Right renal cortex interstitium (tissue), 3 donors: Measurements from ENCODE around the gene RAD51B. TPM values are rescaled to one million over a fixed set of nuclear protein-coding genes. Genes with fewer than 3 reads are reported as not detected.
"Not testable (repeated sequence)": the region's sequence is repeated elsewhere in the genome, so short reads cannot be mapped to it uniquely, and the experiment has no call there.

Experiments
- DNase-seq, 3 donors: peaks; one replicate each; pipeline ENCODE4 v3.0.0-alpha.2; 2013; ENCODE audit warnings: low read depth in 3 of 3, low spot score in 2 of 3
- polyA plus RNA-seq, 3 donors: library from polyadenylated mRNA; unstranded; fragments of 120-200 nt; gene quantifications; one replicate each; pipeline ENCODE4 v1.2.1, GENCODE V29; 2013; ENCODE audit not compliant: insufficient read length in 3 of 3

The RAD51B gene
- polyA plus RNA-seq, 3 donors: 11.3 to 11.9 (median 11.6) TPM

DNA sequence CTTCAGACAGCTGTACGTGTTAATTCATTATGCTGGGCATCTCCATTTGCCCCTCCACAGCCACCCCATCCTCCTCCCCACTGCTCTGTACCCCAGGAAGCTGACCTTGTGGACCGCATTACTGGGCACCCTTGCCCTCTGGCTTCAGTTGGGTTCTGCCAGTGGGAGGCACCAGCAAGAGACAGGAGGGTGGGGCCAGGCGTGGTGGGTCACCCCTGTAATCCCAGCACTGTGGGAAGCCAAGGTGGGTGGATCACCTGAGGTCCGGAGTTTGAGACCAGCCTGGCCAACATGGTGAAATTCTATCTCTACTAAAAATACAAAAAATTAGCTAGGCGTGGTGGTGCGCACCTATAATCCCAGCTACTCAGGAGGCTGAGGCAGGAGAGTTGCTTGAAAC, 843.2 kb downstream of the RAD51B start:
- not testable (repeated sequence) for DNase-seq

DNA sequence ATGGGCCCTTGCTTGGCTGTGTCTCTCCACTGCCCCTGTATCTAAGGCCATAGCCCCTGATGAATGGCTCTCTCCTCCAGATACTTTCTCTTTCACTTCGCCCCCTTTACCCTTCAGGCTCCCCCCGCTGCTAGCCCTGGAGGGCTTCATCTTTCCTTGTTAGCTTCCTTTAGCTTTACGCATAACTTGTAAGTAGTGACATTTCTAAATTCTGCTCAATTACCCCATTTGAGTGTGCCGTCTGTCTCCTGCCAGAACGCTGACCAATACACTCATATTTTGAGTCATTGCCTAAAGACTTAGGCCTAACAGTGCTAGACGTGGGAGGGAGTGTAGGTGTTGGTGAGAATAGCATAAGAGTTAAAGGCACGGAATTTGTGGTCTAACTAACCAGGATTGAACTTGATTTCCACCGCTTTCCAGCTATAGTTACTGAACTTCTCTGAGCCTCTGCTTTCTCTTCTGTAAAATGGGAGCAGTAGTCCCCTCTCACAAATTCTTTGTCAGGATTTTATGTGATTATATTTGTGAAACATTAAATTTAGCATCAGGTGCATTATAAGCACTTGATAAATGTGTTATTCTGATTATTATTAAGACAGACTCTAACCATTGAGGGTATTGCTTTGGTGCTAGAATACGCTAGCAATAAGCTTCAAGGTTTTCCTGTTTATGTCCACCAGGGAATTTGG, 844.0 kb downstream of the RAD51B start:
- no peak for DNase-seq

DNA sequence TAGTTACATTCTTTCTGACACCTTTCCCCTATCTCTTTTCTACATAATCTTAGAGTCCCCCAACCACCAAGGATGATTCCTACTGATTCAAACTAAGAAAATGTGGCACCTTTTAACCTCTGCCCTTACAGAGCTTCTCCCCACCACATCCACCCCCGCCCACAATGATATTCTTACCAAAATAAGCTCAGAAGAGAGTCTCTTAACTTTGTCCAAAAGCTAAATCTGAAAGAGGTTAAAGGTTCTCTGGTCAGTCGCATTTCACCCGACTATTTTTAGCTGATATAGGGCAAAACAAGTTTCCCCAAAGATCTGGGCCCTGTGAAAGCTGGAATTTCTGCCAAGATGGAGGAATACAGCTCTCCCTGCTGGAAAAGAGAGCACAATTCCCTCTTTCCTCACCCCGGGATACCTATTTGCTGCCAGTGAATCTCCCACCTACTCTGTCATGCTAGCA, 844.7 kb downstream of the RAD51B start:
- no peak for DNase-seq

DNA sequence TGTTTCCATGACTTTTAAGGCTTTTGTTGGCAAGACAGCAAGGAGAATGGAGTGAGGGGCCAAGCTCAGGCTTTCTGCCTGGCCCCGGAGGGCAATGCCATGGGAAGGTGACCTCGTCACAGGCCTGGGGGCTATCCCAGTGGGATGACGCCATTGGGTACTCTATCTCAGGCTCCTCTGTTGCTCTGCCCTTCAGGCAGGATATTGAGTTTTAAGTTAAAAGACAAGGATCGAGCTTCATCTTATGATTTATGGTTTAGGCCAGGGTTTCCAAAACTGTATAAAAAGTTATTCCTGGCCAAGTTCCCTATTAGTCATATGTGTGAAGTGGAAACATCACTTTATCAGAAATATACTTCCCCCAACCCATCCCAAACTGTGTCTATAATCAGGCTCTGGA, 845.6 kb downstream of the RAD51B start:
- no peak for DNase-seq

DNA sequence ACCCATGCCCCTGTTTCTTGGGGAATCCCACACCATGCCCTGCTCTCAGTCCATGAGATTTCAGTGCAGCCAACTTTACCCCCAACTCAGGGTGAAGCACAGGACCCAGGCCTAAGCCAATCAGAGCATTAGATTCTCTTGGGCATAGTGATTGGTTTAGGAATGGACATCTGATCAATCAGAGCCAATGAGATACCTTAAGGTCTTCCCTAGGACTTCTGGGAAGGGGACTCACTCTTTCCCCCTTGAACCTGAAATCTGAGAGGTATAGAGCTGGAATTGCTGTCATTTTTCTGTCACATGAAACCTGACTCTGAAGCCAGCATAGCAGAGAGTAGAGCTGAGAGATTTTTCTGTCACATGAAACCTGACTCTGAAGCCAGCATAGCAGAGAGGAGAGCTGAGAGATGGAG, 846.2 kb downstream of the RAD51B start:
- no peak for DNase-seq

DNA sequence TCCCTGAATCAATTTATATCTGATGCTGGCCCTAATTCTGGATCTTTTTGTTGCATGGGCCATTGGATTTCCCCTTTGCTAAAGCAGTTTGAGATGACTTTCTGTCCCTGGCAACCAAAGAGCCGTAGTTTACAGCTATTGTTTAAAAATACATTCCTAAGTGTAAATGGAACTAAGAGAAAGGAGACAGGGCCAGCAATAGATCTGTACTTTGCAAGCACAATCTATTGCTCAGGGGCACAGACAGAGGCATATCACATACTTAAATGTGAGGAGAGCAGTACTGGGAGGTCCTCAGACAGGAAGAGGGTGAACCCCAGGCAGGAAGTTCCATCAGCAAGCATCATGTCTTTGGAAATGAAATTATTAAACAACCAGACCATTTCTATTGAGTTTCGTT, 846.7 kb downstream of the RAD51B start:
- no peak for DNase-seq

DNA sequence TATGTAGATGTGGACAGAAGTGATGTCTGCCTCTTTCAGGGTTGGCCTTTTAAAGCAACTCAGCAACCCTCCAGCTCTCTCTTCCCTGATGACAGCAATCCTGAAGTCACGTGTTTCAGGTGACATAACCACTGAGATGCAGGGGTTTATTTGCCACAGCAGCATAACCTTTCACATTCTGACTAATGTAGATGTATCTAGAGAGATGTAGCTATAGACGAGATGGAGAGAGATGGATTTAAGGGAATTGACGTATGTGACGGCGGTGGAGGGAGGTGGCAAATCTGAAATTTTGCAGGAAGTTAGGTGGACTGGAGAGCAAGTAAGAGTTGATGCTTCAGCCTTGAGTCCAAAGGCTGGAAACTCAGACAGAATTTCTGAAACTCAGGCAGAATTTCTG, 847.3 kb downstream of the RAD51B start:
- DNase-seq: no peak

DNA sequence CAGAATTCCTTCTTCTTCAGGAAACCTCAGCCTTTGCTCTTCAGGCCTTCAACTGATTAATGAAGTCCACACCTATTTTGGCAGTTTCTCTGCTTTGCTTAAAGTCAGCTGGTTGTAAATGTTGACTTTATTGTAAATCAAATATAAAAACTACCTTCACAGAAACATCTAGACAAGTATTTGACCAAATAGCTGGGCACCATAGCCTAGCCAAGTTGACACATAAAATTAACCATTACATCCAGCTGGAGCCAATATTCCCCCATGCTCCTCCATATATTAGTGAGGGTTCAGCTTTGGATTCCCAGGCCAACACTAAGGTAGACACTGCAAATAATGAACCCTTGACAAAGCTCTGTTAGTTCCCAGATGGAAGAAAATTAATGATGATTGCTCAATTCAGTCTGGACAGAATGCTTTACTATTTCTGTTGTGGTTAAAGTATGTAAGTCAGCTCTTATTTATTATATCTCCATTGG, 847.8 kb downstream of the RAD51B start:
- DNase-seq: no peak

DNA sequence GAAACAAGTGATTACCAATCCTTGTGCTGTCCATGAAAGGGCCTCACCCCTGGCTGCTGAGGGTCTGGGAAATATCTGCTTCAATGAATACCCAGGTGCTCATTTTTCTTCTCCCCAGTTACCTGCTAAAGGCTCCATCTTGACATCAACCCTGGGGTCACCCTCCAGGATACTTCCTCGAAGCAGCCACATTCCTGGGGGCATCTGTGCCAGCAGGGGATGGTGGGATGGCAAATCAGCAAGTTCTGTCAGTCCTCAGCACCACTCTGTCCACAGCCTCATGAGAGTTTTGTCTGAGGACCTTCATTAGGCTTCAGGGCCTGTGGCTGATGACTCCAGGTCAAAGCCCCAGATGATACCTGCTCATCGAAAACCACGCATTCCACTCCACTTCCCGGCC, 848.4 kb downstream of the RAD51B start:
- no peak for DNase-seq

DNA sequence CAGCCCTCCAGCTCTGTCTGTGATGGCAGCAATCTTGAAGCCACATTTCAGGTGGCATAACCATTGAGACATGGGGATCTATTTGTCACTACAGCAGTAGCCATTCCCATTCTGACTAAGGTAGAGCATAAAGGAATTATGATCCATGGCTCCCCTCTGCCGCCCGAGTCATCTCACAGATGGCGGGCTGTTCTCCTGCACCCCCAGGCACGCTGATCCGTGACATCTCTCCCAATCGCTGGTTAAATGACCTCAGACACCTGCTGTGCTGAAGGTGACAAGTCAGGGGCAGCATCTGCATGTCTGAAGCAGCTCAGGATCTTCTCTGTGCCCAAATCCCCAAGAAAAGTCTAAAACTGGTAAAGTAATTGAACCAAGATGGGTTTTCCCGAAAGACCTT, 849.0 kb downstream of the RAD51B start:
- DNase-seq: no peak

DNA sequence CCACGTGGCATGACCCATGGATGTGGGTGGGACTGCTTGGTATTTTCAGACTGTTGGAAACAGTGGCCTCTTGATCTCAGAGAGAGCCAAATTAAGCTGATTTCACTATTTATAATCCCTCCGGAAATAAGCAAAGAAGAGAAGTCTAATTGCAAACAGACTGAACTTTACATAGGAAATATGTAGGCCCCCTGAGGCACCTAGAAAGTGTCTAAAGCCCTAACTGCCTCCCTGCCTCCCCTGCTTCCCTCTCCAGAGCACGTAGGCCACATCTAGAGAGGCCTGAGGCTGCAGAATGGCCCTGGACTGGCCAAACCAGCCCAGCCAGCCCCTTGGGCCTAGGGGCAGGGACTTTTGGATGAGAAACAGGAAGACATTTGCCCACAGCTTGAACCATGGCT, 849.5 kb downstream of the RAD51B start:
- DNase-seq: no peak

DNA sequence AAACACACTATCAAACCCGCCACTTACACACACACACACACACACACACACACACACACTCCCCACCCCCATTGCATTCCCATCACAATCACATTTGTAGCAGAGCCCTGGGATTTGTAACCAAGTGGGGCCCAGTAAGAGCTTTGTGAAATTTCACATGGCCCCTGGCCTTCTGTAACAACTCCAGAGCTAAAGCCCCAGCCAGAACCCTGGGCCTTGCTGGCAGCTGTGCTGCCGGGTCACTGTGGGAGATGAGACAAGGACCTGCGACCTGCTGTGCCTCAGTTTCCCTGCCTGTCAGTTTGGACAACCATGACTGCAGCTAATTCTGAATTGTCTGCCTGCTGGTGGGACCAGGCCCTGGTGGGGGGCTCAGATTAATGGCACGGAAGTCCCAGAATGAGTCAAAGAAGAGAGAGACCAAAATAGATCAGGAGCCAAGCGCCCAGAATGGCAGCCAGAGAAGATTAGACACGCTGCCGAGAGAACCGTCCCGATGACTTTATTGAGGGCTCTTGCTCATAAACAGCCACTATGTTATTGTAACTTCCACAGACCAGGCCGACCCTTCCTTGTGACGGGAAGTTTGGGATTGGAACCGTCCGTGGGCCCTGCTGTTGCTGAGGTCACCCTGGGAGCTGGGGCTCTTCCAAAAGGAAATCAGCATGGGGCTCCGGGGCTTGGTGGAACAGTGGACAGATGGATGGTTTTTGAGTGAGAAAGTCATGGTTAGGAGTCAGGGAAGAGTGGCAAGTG, 850.2 kb downstream of the RAD51B start:
- no peak for DNase-seq

DNA sequence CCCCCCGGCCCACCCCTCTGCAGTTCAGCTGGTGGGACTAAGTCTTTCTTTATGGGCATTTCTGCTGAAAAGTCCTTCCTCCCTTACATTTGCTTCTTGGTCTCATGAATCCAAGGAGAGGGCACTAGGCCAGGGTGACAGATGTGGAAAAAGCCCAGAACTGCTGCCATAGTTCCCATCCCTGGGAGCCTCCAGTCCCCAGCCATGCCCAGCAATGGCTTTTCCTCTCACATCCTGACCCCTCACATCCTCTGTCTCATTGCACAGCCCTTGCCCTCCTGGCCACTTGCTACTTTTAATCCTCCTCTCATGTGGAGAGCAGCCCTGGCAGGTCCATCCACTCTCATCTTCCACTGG, 850.8 kb downstream of the RAD51B start:
- DNase-seq: no peak

DNA sequence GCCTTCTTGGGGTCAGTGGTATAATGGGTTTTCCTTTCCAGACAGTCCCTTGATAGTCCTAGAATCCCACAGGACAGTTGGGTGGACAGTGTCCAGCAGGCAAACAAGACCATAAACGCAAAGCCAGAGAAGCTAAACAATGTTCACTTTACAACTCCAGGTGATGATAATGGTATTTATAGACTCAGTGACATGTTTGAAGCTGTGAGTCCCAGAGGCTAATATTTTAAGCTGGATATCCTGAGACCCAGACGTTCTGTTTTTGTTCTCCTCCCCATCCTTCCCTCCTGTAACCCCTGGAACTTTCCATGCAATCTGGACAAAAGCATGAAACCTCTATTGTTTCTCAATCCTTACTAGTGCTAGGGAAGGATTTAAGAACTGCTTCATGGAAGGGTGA, 852.3 kb downstream of the RAD51B start:
- no peak for DNase-seq

DNA sequence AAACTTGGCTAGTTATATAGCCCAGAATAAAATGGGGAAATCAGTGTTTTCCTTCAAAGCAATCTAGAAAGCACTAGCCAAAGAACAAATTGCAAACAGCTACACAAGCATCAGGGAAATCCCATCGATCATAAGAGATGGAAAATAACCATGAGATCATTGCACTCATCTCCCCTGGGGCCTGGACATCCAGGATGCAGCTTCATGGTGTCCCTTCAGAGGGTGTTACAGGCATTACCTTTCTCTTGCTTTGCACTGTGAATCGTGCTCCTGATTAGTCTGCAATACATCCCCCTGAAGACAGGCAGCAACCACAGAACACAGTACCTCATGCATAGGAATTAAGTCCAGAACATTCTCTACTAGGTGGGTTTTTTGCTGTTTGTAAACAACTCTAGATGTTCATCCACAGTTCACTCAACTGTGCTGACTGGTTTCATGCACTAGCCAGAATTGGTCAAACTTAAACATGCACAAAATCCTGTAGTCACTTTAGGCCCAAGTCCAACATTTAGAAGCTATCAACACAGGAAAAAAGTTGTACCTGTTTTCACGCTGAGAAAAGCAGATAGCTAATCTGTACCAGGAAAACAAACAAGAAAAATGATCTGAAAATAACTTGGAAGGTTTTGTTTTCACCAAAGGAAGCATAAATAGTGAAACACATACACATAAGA, 853.2 kb downstream of the RAD51B start:
- DNase-seq: no peak

DNA sequence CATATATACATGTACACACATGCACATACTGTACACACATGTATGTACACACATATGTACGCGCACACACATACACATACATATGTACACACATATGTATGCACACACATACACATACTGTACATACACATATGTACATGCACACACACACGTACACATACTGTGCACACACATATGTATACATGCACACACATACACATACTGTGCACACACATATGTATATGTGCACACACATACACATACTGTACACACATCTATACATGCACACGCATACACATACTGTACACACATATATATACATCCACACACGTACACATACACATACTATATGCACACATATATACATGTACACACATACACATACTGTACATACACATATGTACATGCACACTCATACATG, 853.9 kb downstream of the RAD51B start:
- no peak for DNase-seq

DNA sequence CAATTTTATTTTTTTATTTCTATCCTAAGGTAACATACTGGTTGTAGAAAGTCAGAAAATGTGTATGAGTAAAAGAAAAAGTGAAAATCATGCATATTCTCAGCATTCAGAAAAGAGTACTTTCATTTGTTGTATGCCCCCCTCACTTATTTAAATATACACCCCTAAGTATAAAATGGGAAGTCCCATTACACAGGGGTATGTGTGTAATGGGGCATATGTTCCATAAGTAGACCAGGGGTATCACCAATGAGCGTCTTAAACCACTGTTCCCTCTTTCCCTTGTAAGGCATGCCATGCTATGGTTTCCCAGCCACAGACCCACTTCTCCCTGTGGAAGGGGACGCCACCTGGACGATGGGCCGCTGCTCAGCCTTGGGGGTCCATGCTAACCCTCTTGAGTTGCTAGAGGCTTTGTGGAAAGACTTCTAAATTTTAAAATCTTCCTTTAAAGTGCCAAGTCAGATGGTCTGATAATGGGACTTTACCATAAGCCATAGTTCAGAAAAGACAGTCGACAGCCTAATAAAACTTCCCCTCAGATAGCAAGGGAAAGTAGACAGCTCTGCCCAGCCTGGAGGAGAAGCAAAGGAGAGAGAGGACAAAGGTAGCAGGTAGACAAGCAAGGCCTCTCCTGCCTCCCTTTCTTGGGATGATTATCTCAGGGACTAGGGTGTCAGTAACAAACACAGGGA, 855.1 kb downstream of the RAD51B start:
- DNase-seq: no peak

DNA sequence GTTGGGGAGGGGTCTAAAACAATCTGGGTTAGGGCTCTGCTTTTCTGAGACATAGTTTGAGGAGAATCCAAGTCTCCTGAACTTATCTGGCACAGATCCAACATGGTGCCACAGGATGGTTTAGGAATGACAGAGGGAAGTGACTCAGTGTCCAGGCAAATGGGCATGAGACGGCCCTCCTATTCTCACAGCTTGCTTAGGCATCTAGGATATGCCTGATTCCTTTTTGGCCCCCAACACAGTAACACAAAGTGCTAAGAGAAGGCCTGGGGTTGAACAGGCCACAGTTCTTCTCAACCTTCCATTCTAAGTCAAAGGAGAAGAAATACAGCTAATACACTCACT, 855.6 kb downstream of the RAD51B start:
- no peak for DNase-seq

DNA sequence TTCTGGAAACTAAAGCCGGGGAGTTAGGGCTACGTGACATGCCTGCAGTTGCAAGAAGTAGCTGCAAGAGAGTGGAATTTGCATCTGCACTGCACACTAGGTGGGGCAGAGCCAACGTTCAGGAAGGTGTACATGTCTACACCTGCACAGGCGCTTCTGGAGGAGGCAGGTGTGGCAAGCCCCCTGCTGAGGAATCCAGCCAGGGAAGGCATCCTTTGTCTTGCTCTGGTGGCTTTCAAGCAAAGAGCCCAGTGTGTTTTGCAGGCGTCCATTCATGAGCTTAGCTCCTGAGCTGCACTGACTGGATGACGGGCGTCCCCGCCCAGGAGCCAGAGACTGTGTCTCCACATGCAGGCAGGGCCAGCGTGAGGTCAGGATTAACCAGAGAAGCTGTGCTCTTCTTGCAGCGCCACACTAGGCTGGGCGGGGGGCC, 856.9 kb downstream of the RAD51B start:
- DNase-seq: no peak

DNA sequence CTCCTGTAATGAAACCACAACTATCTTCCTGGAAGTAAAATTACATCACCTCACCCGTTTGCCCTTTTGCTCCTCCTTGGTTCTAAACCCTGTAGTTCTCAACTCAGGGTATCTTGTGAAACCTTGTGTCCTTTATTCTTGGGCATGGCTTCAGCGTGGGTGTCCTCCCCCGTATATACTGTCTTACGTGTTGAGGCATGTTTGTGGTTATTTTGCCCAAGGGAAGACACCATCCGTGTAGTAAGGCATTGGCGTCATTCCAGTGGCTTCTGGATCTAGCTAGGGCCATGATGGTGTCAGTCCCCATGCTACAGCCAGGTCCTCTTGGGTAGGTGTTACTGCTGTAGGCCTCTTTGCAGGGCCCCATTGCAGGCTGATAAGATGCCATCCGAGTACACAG, 857.9 kb downstream of the RAD51B start:
- DNase-seq: no peak

DNA sequence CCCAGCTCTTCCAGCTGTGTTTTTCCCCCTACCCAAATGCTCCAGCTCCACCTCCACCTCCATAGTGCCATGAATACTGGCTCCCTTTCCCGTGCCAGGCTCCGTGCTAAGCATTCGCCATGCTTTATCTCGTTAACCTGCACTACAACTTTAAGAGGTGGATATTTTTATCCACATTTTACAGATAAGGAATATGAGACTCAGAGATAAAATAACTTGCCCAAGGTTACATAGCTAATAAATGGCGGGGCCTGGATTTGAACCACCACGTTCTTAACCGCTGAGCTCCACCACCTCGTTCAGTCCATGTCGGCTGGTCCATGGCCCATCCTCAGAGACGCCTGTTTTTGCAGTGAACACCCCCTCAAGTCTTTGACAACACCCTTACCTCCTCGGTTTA, 858.3 kb downstream of the RAD51B start:
- no peak for DNase-seq
